HepG2 (cell line): ENCODE results near the gene RETREG2. TPM values are rescaled to one million over a fixed set of nuclear protein-coding genes. Genes with fewer than 3 reads are reported as not detected.
A peak's percentile ranks its signal among the peaks of the same experiment; 100 is the strongest.

Experiments
- ADNP ChIP-seq: sonication (generic); formaldehyde crosslinking; IDR thresholded peaks from 2 replicates; pipeline ENCODE4 v1.4.0; 2020; ENCODE audit warnings: missing genetic modification reagents
- CBX5 ChIP-seq: sonication (generic); formaldehyde crosslinking; IDR thresholded peaks from 2 replicates; pipeline ENCODE4 v1.4.0; 2020; ENCODE audit warnings: missing genetic modification reagents, borderline replicate concordance
- DPF2 ChIP-seq: sonication (generic); formaldehyde crosslinking; IDR thresholded peaks from 2 replicates; pipeline ENCODE4 v1.4.0; 2020; ENCODE audit warnings: mild to moderate bottlenecking, low read depth, missing genetic modification reagents, borderline replicate concordance
- HBP1 ChIP-seq: IDR thresholded peaks from 2 replicates; pipeline ENCODE4 v1.6.1; 2016; ENCODE audit warnings: low read depth, control low read depth
- HDAC2 ChIP-seq: sonication (generic); formaldehyde crosslinking; IDR thresholded peaks from 2 replicates; pipeline ENCODE4 v1.4.0; 2020; ENCODE audit warnings: missing genetic modification reagents
- KLF16 ChIP-seq, 2 experiments: sonication (generic) in 1 of 2; formaldehyde crosslinking in 1 of 2; IDR thresholded peaks; 2 replicates each; pipeline versions ENCODE4 v1.6.1 to v1.8.0; 2016 to 2023; ENCODE audit warnings: missing genetic modification reagents in 2 of 2, missing compliant biosample characterization in 1 of 2
- KMT2B ChIP-seq: IDR thresholded peaks from 2 replicates; pipeline ENCODE4 v1.6.1; 2016; ENCODE audit warnings: missing genetic modification reagents, missing compliant biosample characterization
- RCOR2 ChIP-seq: IDR thresholded peaks from 2 replicates; pipeline ENCODE4 v1.6.1; 2016; ENCODE audit warnings: missing biosample characterization, missing genetic modification reagents
- STAT5B ChIP-seq: sonication (generic); formaldehyde crosslinking; IDR thresholded peaks from 2 replicates; pipeline ENCODE4 v1.4.0; 2020; ENCODE audit warnings: missing genetic modification reagents
- TBX3 ChIP-seq: fragments of 450-650 bp; IDR thresholded peaks from 2 replicates; pipeline ENCODE4 v1.6.1; 2017; ENCODE audit warnings: antibody characterized with exemption, mild to moderate bottlenecking, inconsistent platforms, borderline replicate concordance
- THAP9 ChIP-seq: sonication (generic); formaldehyde crosslinking; IDR thresholded peaks from 2 replicates; pipeline ENCODE4; 2020; ENCODE audit warnings: missing genetic modification reagents, mild to moderate bottlenecking, borderline replicate concordance
- TOE1 ChIP-seq: sonication (generic); formaldehyde crosslinking; IDR thresholded peaks from 2 replicates; pipeline ENCODE4 v1.4.0; 2020; ENCODE audit warnings: mild to moderate bottlenecking, missing genetic modification reagents
- ZFP82 ChIP-seq: sonication (generic); formaldehyde crosslinking; IDR thresholded peaks from 2 replicates; pipeline ENCODE4 v1.5.1; 2020; ENCODE audit warnings: mild to moderate bottlenecking, missing genetic modification reagents, borderline replicate concordance
- ZNF670 ChIP-seq: sonication (generic); formaldehyde crosslinking; IDR thresholded peaks from 2 replicates; pipeline ENCODE4 v1.8.0; 2022; ENCODE audit warnings: mild to moderate bottlenecking, missing genetic modification reagents, borderline replicate concordance
- polyA plus RNA-seq, 8 experiments: library from polyadenylated mRNA; depleted of rRNA in 3 of 8; stranded (reverse) in 7 of 8; unstranded in 1 of 8; fragments of >200 nt; fragmentation: Illumina TruSeq in 4 of 8; extraction: Trizol in 4 of 8; gene quantifications; 2 replicates each; pipeline versions ENCODE4 v1.2.1 to v1.2.3, GENCODE V29; 2011 to 2016; ENCODE audit warnings: low read depth in 4 of 8, missing spikeins in 1 of 8, mixed read lengths in 1 of 8; ENCODE audit not compliant: insufficient read depth in 1 of 8
- total RNA-seq, 5 experiments: library from RNA; depleted of rRNA; stranded (reverse); fragments of >200 nt; fragmentation: Illumina TruSeq; extraction: Trizol; gene quantifications; 2 replicates each; pipeline ENCODE4 v1.2.3, GENCODE V29; 2016; ENCODE audit warnings: low read depth in 1 of 5
- TF ChIP-seq, protein P1 (sequence below), 2 experiments: sonication (generic) in 1 of 2; formaldehyde crosslinking in 1 of 2; IDR thresholded peaks; 2 replicates each; pipeline versions ENCODE4 v1.5.1 to v1.6.1; 2011 to 2020; ENCODE audit warnings: borderline replicate concordance in 1 of 2, low read depth in 1 of 2, low read length in 1 of 2, mild to moderate bottlenecking in 1 of 2, missing genetic modification reagents in 1 of 2, moderate library complexity in 1 of 2
- TF ChIP-seq, protein P2 (sequence below): sonication (generic); formaldehyde crosslinking; IDR thresholded peaks from 2 replicates; pipeline ENCODE4 v1.4.0; 2020; ENCODE audit warnings: mild to moderate bottlenecking, low read depth, missing genetic modification reagents
- TF ChIP-seq, protein P3 (sequence below): sonication (generic); formaldehyde crosslinking; IDR thresholded peaks from 2 replicates; pipeline ENCODE4 v1.8.1; 2023; ENCODE audit warnings: mild to moderate bottlenecking, moderate library complexity, missing genetic modification reagents

The RETREG2 gene
- total and polyA plus RNA-seq, 2 of the 13 experiments (the other 11 are each of a cell fraction or from before 2014, with no cell fraction given) = 86.0 to 134 TPM

DNA sequence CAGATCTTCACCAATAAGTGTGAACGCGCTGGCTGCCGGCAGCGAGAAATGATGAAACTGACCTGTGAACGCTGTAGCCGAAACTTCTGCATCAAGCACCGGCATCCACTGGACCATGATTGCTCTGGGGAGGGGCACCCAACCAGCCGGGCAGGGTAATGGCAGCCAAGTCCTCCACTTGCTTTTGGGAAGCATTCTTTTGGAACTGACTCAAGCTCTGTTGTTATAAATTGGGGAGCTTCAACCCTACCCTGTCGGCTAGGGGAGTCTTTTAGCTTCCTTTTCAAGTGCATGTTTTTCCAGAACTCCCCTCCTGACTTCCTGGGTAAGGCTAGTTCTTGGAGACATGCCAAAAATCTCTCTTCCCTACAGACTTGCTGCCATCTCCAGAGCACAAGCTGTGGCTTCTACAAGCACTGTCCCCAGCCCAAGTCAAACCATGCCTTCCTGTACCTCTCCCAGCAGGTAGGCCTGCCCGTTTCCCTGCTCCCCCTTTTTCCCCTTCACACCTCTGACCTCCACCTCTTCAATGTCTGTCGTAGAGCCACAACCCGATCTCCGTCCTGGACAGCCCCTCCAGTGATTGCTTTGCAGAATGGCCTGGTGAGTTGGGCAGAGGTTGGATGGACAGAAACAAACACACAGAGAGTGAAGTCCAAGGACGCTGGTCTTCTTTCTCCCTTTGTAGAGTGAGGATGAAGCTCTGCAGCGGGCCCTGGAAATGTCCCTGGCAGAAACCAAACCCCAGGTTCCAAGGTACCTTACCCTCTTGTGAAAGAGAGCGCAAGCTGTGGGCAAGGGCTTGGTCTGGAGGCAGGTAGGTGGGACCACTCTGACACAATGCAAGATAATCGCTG is 30.0 kb downstream of the RETREG2 start (continued):
- TF ChIP-seq, protein P1, sequence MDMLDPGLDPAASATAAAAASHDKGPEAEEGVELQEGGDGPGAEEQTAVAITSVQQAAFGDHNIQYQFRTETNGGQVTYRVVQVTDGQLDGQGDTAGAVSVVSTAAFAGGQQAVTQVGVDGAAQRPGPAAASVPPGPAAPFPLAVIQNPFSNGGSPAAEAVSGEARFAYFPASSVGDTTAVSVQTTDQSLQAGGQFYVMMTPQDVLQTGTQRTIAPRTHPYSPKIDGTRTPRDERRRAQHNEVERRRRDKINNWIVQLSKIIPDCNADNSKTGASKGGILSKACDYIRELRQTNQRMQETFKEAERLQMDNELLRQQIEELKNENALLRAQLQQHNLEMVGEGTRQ (IDR thresholded peaks at IDR 0.05; ENCODE audit: low read depth, low read length) = no peak
- TF ChIP-seq, protein P1 (CRISPR knock-in tag; IDR thresholded peaks at IDR 0.05; ENCODE audit: borderline replicate concordance) = no peak
- TF ChIP-seq HBP1 (peak; percentile 80; the same call in 1 of the 2 replicates), DPF2 (CRISPR knock-in tag) (peak; percentile 75; the same call in 1 of the 2 replicates), KMT2B (CRISPR knock-in tag) (peak; percentile 49; the same call in 1 of the 2 replicates), KLF16 (CRISPR knock-in tag; IDR thresholded peaks at IDR 0.05) (peak in 1 of 2 experiments; percentile 76; a peak in 2 of 4 replicates), TBX3 (peak; percentile 64), HDAC2 (peak; percentile 94), ZFP82 (CRISPR knock-in tag) (no peak), STAT5B (CRISPR knock-in tag) (0 out of 2 replicates have a peak, but pooled peaks have one; percentile 58), TOE1 (CRISPR knock-in tag) (no peak), ZNF670 (no peak), THAP9 (CRISPR knock-in tag) (peak; percentile 67; the same call in 1 of the 2 replicates), RCOR2 (peak; percentile 57; the same call in 1 of the 2 replicates), ADNP (CRISPR knock-in tag) (no peak), CBX5 (CRISPR knock-in tag) (peak; percentile 62; the same call in 1 of the 2 replicates)
- TF ChIP-seq, protein P2, sequence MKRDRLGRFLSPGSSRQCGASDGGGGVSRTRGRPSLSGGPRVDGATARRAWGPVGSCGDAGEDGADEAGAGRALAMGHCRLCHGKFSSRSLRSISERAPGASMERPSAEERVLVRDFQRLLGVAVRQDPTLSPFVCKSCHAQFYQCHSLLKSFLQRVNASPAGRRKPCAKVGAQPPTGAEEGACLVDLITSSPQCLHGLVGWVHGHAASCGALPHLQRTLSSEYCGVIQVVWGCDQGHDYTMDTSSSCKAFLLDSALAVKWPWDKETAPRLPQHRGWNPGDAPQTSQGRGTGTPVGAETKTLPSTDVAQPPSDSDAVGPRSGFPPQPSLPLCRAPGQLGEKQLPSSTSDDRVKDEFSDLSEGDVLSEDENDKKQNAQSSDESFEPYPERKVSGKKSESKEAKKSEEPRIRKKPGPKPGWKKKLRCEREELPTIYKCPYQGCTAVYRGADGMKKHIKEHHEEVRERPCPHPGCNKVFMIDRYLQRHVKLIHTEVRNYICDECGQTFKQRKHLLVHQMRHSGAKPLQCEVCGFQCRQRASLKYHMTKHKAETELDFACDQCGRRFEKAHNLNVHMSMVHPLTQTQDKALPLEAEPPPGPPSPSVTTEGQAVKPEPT = no peak
- TF ChIP-seq, protein P3, sequence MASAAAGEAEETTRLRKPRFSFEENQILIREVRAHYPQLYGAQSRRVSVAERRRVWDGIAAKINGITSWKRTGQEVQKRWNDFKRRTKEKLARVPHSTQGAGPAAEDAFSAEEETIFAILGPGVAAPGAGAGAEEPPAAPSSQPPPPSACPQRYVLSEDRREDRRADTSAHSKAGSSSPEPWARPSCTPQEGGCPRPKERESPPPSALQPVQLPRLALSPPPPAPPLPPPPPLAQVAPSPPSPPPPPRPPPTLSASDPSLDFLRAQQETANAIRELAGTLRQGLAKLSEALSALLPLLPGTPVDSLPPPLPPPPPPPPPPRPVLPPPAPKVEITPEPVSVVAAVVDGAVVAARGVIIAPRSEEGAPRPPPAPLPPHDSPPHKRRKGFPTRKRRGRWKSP (CRISPR knock-in tag) = peak; percentile 53; the same call in 1 of the 2 replicates
